Measurements from ENCODE around the gene SERINC2.

Gene SERINC2

DNA sequence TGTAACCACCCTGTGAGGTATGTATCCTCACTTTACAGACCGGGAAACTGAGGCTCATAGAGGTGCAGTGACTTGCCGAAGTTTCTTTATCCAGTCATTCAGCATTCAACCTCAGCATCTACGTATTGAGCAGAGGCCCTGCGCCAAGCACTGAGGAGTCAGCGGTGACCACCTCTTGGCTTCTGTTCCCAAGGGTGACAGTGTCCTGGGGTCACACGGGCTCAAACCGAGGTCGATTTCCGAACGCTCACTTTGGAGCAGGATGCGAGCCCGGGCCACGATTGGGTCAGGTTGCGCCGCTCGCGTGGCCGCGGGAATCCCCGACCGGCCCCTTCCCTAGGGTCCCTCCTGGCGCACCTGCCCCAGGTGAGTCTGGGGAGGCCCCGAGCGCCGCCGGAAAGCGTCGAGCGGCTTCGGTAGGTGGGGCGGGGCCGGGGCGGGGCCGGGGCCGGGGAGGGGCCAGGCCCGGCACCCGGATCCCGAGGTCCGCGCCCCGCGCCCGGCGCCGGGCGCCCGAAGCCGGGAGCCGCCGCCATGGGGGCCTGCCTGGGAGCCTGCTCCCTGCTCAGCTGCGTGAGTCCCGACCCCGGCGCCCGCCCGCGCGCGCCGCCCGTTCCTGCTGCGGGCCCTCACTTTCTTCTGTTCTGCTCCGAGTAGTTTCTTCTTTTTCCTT, at the start of gene SERINC2:
SERINC2 (plus strand) TSS at position 482 of the 673 bp plus-strand sequence; CDS start at position 535, 53 bp downstream.
- H3K4me3 ChIP-seq (ENCODE audit: low read depth, low read length), result peak within 1 kb of the TSS; percentile 59
- in situ Hi-C loops (cut with HindIII; ENCODE audit: low sequenced_read_pairs), result no loop called here
- no peak for DNase-seq (ENCODE audit: low read depth, low spot score)

DNA sequence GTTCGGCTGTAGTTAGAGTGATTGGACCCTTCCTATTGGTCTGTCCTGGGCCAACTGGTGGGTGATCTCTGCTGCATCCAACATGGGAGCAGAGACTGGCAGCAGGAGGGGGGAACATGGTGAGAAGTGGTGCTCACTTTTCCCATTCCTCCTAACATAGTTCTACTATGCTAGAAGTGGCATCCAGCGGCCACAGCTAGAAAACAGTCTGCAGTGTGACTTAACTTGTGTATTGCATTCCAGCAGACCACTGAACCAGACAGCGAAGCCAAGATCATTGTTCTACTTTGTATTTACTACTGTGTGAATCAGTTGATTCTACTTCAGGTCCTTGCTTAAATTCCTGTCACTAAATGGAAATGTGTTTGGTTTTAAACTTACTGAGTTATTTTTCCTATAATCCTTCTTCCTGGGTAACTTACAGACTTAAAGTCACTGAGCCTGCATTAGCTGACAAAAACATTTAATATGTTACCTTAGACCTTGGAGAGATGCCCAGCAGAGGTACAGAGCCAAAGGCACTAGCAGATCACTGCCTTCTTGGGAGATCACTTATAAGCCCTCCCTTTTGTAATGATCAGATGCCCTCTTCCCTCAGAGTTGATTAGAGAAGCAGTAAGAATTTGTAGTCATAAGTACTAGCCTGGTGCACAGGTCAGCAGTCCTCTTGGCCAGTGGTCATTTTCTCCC, 48.3 kb upstream of the SERINC2 start:
- DNase-seq (ENCODE audit: low read depth, low spot score), result peak; percentile 16
- TF ChIP-seq, protein P1, sequence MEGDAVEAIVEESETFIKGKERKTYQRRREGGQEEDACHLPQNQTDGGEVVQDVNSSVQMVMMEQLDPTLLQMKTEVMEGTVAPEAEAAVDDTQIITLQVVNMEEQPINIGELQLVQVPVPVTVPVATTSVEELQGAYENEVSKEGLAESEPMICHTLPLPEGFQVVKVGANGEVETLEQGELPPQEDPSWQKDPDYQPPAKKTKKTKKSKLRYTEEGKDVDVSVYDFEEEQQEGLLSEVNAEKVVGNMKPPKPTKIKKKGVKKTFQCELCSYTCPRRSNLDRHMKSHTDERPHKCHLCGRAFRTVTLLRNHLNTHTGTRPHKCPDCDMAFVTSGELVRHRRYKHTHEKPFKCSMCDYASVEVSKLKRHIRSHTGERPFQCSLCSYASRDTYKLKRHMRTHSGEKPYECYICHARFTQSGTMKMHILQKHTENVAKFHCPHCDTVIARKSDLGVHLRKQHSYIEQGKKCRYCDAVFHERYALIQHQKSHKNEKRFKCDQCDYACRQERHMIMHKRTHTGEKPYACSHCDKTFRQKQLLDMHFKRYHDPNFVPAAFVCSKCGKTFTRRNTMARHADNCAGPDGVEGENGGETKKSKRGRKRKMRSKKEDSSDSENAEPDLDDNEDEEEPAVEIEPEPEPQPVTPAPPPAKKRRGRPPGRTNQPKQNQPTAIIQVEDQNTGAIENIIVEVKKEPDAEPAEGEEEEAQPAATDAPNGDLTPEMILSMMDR (IDR thresholded peaks at IDR 0.05; ENCODE audit: low read depth, low read length), result no peak
- in situ Hi-C loops (cut with HindIII; ENCODE audit: low sequenced_read_pairs), result no loop called here
- no peak overlapping the region for H3K4me3 ChIP-seq (ENCODE audit: low read depth, low read length)

More for the DNA sequence above, at the start of gene SERINC2:
- TF ChIP-seq, protein P1 (IDR thresholded peaks at IDR 0.05; ENCODE audit: low read depth, low read length), result no peak

DNA sequence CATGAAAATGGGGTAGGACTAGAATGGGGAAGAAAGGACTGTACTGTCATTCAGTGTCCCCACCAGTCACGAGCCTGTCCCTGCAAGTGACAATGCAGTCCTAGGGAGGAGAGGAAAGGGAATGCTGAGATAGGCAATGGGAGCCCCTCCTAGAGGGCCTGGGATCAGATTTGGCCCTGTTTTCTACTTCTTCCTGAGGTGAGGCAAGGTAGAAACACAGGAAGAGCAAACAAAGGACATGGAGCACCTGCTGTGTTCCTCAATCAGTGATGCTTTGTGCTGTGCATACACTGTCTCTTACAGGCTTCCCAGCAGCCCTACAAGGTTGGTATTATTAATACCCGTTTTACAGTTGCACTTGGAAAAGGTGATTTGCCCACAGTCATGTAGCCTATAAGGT, 46.2 kb upstream of the SERINC2 start:
- in situ Hi-C loops (cut with HindIII; ENCODE audit: low sequenced_read_pairs), result no loop called here
- H3K4me3 ChIP-seq (ENCODE audit: low read depth, low read length), result no peak overlapping the region
- DNase-seq (ENCODE audit: low read depth, low spot score), result no peak
- TF ChIP-seq, protein P1 (IDR thresholded peaks at IDR 0.05; ENCODE audit: low read depth, low read length), result no peak

DNA sequence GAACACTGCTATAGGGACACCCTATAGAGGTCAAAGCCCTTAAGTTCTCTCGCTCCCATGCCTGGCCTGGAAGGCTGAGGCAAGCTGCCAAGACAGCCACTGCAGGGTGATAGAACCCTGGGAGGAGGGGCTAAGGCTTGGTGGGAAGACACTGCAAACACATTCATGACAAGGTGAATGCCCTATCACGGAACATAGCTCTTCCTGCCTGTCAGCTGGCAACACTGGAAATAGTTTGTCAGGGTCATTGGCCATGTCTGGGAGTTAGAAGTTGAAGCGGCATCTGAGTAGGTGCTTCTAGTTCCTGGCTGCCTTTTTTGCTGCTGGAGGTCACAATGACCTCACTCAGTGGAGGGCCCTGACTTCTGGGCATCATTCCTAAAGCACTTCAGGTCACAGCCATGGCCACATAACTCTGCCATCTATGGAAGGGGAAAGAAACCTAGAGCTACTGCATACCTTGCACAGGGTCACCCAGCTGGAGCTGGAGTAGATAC, 44.4 kb upstream of the SERINC2 start:
- TF ChIP-seq, protein P1 (IDR thresholded peaks at IDR 0.05; ENCODE audit: low read depth, low read length), result no peak
- DNase-seq (ENCODE audit: low read depth, low spot score), result no peak
- in situ Hi-C loops (cut with HindIII; ENCODE audit: low sequenced_read_pairs), result no loop called here
- H3K4me3 ChIP-seq (ENCODE audit: low read depth, low read length), result no peak overlapping the region

DNA sequence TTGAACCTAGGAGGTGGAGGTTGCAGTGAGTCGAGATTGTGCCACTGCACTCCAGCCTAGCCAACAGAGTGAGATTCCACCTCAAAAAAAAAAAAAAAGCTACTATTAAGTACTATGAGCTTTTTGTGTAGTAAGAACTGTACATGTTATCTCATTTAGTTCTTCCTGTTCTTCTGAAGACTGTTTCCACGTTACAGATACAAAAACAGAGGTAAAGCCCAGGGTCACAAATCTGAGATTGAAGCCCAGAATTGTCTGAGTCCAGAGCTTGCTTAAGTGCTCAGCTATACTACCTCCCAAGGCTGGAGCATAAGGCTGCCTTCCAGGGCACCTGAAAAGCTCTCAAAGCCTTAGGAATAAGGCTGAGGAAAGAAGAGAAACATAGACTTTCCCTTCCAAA, 43.0 kb upstream of the SERINC2 start:
- no peak overlapping the region for H3K4me3 ChIP-seq (ENCODE audit: low read depth, low read length)
- DNase-seq (ENCODE audit: low read depth, low spot score), result no peak
- in situ Hi-C loops (cut with HindIII; ENCODE audit: low sequenced_read_pairs), result no loop called here
- TF ChIP-seq, protein P1 (IDR thresholded peaks at IDR 0.05; ENCODE audit: low read depth, low read length), result no peak

DNA sequence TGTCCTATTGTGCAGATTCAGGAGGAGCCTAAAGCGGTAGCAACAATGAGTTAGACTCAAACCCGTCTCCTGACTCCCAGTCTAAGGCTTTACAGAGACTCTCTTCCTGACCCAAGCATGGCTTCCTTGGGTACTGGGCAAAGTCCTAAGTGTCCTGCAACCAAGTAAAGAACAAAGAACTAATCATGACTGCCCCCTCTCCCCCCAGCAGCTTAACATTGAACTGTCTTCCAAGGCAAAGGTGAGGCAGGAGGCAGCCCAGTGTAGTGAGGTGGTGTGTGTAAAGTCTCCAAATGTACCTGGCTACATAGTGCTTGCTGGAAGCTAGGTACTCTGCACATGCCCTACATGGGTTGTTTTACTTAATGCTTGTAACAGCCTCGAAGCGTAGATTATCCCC, 42.4 kb upstream of the SERINC2 start:
- no peak overlapping the region for H3K4me3 ChIP-seq (ENCODE audit: low read depth, low read length)
- no peak for DNase-seq (ENCODE audit: low read depth, low spot score)
- in situ Hi-C loops (cut with HindIII; ENCODE audit: low sequenced_read_pairs), result no loop called here
- TF ChIP-seq, protein P1 (IDR thresholded peaks at IDR 0.05; ENCODE audit: low read depth, low read length), result no peak

Measured in astrocyte of the spinal cord (primary cell).